Measurements from ENCODE around the gene SLFN5. TPM values are rescaled to one million over a fixed set of nuclear protein-coding genes. Genes with fewer than 3 reads are reported as not detected.
"Not testable (repeated sequence)": the region's sequence is repeated elsewhere in the genome, so short reads cannot be mapped to it uniquely, and the experiment has no call there.

SLFN5 gene
- total RNA-seq (2014; rRNA removed; shearing (Covaris generic)) = 0.06 and 0.54 TPM in 2 replicates

DNA sequence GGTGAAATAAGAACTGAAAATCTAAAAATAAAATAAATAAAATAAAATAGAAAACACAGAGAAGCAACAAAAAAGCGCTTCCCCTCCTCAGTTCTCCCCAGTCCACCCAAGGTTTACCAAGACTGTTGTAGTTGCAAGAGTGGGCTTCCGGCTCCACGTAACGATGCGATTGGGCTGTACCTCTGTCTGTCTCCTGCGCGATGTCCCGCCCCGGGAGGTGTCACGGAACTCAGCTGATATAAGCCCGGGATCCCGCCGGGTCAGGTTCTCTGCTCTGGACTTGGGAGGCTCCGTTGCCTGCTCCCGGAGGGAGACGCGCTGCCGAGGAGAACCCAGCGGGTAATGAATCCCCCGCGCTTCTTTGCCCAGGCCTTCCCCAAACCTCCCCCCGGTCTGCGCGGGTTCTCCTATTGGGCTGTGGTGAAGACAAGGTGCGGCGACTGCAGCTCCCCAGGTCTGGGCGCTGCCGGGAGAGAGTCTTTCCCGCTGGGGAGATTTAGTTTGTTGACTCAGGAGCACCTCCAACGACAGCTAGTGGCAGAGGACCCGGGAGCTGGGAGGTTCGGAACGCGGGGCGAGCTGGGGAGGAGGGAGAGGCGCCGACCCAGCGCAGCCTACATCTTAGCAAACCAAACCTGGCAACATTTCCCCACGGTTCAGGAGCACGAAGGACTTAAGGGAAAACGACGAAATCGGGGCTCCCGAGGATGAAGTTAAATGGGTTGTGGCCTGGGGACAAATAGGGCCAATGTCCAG lies at the start of gene SLFN5:
SLFN5 (plus strand) TSS at position 268 of the 756 bp plus-strand sequence. CDS start 15,619 bp downstream, outside the sequence.
- in situ Hi-C loops (cut with HindIII; ENCODE audit: low sequenced_read_pairs) = no loop called here
- peak; percentile 89 for DNase-seq (ENCODE audit: low spot score)

DNA sequence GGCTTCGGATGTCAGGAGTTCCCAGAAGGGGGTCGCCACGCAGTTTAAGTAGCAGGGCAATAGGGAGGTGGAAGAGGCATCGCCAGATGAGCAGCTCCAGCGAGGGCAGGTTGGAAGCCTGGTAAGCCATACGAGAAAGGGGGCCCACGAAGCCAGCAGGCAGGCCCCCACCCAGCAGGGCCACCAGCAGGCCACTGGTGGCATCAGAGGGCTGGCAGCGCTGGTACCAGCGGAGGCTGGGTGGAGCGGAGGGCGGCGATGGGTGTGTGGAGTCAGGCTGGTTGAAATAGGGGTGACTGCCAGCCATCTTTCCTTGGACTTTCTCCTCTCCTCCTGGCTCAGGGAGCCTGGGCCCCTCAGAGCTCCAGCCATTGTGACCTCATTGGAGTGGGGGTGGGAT lies 48.9 kb upstream of the SLFN5 start, which contains the start of gene SLC35G3:
SLC35G3 (minus strand) TSS at position 393 of the 400 bp plus-strand sequence; CDS start at position 307, 86 bp downstream.
- in situ Hi-C loops (cut with HindIII; ENCODE audit: low sequenced_read_pairs); DNase-seq (ENCODE audit: low spot score): not testable (repeated sequence)

DNA sequence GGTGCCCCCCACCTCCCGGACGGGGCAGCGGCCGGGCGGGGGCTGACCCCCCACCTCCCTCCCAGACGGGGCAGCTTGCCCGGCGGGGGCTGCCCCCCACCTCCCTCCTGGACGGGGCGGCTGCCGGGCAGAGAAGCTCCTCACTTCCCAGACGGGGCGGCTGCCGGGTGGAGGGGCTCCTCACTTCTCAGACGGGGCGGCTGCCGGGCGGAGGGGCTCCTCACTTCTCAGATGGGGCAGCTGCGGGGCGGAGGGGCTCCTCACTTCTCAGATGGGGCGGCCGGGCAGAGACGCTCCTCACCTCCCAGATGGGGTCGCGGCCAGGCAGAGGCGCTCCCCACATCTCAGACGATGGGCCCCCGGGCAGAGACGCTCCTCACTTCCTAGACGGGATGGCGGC lies 47.8 kb upstream of the SLFN5 start:
- in situ Hi-C loops (cut with HindIII; ENCODE audit: low sequenced_read_pairs); DNase-seq (ENCODE audit: low spot score): not testable (repeated sequence)

DNA sequence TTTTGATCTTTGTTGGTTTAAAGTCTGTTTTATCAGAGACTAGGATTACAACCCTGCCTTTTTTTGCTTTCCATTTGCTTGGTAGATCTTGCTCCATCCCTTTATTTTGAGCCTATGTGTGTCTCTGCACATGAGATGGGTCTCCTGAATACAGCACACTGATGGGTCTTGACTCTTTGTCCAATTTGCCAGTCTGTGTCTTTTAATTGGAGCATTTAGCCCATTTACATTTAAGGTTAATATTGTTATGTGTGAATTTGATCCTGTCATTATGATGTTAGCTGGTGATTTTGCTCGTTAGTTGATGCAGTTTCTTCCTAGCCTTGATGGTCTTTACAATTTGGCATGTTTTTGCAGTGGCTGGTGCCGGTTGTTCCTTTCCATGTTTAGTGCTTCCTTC lies 40.3 kb upstream of the SLFN5 start:
- DNase-seq (ENCODE audit: low spot score) = not testable (repeated sequence)

DNA sequence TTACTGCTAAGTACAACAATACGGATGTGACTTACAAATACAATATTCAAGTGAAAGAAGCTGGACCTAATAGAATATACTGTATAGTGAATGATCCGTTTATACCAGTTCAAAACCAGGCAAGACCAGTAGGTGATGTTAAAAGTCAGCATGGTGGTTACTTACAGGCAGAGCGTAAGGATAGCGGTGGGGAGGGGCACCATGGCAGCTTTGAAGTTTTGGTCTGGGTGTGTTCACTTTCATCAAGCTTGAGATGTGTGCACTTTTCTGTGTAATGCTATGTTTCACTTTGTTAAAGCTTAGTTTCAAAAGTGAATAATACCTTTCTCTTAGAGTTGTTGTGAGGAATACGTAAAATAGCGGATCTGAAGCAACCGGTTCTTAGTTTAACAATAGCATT lies 32.1 kb upstream of the SLFN5 start:
- in situ Hi-C loops (cut with HindIII; ENCODE audit: low sequenced_read_pairs) = no loop called here
- no peak for DNase-seq (ENCODE audit: low spot score)

More for the DNA sequence above, 40.3 kb upstream of the SLFN5 start:
- in situ Hi-C loops (cut with HindIII; ENCODE audit: low sequenced_read_pairs) = not testable (repeated sequence)

DNA sequence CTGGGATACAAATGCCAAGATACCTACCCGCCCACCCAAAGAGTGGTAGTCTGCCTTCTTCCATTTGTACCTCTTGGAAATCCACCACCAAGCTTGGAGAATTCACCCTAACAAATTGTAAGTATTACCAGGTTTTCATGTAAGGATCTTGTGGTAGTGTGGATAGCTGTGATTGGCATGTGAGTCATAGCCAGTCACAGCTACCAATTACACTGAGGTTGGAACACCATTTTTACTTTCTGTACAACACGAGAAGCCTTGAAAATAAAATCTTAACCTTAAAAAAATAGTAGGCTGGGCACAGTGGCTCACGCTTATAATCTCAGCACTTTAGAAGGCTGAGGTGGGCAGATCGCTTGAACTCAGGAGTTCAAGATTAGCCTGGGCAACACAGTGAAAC lies 30.2 kb upstream of the SLFN5 start:
- in situ Hi-C loops (cut with HindIII; ENCODE audit: low sequenced_read_pairs) = no loop called here
- no peak for DNase-seq (ENCODE audit: low spot score)

DNA sequence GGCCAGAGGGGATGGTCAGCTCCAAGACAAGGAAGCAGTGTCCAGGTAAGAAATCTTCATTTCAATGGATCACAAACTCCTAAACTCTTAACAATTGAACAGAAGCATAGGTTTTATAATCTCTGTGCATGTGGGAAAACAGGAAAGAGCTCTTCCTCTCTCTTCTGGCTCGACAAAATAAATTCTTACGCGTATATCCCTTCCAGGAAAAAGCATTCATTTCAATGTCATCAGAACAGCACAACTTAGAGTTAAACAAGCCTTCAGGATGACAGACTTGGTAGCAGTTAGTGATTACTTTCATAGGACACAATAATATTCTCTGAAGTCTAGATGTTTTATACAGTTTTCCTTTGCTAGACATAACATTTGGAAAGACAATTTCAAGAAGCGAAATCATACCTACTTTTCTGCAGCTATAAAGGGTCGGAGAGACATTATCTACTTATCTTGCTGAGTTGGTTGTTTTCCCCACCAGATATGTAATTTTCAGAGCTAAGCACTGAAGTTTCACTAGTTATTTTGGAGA lies 29.4 kb upstream of the SLFN5 start:
- no peak for DNase-seq (ENCODE audit: low spot score)
- in situ Hi-C loops (cut with HindIII; ENCODE audit: low sequenced_read_pairs) = no loop called here

DNA sequence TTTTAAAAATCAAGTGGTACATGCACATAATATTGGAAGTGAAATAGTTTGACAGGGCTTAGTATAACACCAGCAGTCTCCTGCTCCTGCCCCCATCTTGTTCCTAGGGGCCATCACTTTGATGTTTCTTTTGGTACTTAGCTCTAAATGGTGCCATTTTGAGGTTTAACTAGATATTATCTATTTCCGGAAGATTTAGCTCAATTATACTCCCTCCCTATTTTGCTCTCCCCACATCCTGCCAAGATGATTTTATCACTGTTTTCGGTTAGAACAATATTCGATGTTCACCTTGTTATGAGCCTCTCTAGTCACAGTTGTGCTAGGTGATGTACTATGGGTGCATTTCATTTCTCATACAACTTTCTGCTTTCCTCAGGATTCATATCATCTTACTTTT lies 28.7 kb upstream of the SLFN5 start:
- no peak for DNase-seq (ENCODE audit: low spot score)
- in situ Hi-C loops (cut with HindIII; ENCODE audit: low sequenced_read_pairs) = no loop called here

DNA sequence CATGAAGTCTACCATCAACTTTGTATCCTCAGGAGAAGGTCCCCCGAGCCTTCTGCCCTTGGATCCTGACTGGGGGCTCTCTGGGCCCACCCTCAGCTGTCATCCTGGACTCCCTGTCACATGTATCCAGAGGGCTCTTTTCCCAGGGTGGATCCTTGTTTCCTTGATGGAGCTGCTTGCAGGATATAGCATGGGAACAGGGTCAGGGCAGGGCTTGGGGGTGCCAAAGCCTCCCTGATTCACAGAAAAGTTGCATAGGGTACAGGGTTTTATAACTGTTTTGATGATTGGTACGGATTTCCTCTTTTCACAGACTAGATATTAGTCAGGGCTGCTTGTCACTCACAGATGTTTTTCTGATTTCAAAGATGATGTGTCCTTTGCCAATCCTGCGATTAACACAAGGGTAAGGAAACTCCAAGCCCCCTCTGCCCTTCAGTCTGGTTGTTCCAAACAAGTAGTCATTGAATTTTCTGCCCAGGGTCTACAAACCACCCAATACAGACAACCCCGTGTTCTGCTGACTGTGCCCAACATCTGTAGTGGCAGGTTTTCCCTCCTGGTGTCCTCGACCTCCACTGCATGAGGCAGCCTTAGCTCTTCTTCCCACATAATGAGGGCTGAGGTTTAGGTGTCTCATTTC lies 28.1 kb upstream of the SLFN5 start:
- in situ Hi-C loops (cut with HindIII; ENCODE audit: low sequenced_read_pairs) = no loop called here
- no peak for DNase-seq (ENCODE audit: low spot score)

DNA sequence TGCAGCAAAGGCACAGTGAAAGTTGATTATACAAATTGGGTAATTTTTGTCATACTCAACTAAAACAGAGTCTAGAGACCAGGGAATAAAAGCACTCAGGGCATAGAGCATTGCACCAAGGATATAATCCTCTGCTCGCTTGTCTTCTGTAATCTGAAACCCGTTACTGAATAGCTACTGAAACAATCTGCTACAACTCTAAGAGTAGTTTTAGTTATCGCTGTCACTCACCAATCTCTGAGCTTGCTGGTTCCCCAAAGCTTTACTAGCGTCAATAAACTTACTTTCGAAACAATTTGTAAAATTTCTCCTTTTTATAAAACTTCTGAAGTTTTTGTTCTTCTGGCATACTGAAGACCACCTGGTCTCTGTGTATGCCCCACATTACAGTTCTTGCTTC lies 25.8 kb upstream of the SLFN5 start:
- no peak for DNase-seq (ENCODE audit: low spot score)
- in situ Hi-C loops (cut with HindIII; ENCODE audit: low sequenced_read_pairs) = no loop called here

DNA sequence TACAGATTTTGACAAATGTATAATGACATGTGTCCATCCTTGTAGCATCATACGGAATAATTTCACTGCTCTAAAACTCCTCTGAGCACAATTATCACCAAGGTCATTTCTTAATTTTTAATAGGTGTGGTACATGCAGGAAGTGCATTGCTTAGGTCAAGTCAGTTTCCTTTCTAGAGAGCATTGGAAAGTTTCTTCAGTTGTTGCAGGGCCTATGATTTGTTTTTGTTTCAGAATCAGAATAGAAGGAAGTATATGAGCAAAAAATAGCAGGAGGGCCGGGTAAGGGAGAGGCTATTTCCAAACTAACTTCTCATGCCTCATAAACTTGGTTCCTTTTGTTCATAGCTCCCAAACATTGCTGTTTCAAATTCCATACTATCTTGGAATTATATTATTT lies 24.0 kb upstream of the SLFN5 start:
- no peak for DNase-seq (ENCODE audit: low spot score)
- in situ Hi-C loops (cut with HindIII; ENCODE audit: low sequenced_read_pairs) = no loop called here

DNA sequence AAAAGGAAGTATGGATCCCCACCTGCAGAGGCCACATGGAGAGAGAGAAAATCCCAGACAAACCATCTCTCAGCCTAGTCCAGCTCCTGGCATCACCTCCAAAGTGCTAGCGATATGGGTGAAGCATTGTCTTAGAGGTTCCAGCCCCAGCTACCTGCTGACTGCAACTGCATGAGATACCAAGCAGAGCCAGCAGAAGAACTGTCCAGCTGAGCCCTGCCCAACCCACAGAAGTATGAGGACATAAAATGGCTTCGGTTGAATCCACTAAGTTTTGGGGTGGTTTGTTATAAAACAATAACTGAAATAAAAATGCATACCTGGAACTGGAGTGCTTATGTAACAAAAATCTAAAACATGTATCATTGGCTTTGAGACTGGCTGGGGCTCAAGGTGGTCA lies 20.4 kb upstream of the SLFN5 start:
- in situ Hi-C loops (cut with HindIII; ENCODE audit: low sequenced_read_pairs) = no loop called here
- no peak for DNase-seq (ENCODE audit: low spot score)

DNA sequence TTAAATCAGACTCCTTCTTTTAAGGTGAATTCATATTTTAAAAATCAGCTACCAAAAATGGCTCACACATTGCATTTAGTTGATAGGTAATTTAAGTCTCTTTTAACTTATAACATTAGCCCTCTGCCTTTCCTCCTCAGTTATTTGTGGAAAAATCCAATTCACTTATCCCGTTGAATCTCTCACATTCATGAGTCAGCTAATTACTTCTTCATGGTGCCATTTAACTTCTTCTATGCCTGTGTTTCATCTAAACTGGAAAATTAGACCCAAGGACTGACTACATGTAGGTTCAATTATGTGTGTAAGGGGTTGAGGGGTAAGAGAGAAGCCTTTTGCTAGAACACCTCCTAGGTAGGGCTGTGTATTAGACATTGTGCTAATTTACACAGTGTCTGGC lies 18.4 kb upstream of the SLFN5 start:
- in situ Hi-C loops (cut with HindIII; ENCODE audit: low sequenced_read_pairs) = no loop called here
- no peak for DNase-seq (ENCODE audit: low spot score)

DNA sequence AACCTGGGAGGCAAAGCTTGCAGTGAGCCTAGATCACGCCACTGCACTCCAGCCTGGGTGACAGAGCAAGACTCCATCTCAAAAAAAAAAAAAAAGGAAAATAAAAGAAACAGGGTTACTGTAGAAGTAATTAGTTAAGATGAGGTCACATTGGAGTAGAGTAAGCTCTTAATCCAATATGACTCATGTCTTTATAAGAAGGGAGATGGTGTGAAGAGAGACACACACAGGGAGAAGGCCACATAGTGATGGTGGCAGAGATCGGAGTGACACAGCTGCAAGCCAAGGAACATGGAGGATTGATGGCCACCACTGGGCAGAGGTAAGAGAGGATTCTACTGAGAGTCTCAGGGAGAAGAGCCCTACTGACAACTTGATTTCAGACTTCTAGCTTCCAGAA lies 15.3 kb upstream of the SLFN5 start:
- in situ Hi-C loops (cut with HindIII; ENCODE audit: low sequenced_read_pairs) = no loop called here
- no peak for DNase-seq (ENCODE audit: low spot score)

DNA sequence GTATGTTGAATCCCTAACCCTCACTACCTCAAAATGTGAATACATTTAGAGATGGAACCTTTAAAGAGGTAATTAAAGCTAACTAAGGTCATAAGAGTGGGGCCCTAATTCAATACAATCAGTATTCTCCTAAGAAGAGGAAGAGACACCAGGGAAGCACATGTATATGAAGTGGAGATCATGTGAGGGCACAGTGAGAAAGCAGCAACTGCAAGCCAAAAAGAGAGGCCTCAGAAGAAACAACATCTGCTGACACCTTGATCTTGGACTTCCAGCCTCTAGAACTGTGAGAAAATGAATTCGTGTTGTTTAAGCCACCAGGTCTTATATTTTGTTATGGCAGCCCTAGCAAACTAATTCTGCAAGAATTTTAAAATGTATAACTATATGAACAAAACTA lies 13.2 kb upstream of the SLFN5 start:
- no peak for DNase-seq (ENCODE audit: low spot score)
- in situ Hi-C loops (cut with HindIII; ENCODE audit: low sequenced_read_pairs) = no loop called here

DNA sequence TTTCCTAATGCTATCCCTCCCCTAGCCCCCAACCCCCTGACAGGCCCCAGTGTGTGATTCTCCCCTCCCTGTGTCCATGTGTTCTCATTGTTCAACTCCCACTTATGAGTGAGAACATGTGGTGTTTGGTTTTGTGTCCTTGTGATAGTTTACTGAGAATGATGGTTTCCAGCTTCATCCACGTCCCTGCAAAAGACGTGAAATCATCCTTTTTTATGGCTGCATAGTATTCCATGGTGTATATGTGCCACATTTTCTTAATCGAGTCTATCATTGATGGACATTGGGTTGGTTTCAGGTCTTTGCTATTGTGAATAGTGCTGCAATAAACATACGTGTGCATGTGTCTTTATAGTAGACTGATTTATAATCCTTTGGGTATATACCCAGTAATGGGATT lies 8.6 kb upstream of the SLFN5 start:
- DNase-seq (ENCODE audit: low spot score); in situ Hi-C loops (cut with HindIII; ENCODE audit: low sequenced_read_pairs): not testable (repeated sequence)

DNA sequence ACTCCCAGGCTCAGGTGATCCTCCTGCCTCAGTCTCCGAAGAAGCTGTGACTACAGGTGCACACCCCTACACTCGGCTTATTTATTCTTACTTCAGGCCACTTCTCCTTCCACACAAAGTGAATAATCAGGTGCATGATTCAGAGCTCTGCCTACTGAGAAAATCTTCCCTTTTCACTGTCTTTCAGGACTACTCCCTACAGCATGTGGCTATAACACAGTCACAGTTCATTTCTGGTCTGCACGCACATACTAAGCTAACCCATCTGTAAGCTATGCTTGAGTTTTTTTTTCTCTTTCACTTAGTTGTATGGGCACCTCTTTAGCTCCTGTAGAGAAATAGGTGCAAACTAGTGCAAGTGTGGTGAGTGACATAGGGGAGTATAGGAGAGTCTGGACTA lies 7.6 kb upstream of the SLFN5 start:
- no peak for DNase-seq (ENCODE audit: low spot score)
- in situ Hi-C loops (cut with HindIII; ENCODE audit: low sequenced_read_pairs) = no loop called here

DNA sequence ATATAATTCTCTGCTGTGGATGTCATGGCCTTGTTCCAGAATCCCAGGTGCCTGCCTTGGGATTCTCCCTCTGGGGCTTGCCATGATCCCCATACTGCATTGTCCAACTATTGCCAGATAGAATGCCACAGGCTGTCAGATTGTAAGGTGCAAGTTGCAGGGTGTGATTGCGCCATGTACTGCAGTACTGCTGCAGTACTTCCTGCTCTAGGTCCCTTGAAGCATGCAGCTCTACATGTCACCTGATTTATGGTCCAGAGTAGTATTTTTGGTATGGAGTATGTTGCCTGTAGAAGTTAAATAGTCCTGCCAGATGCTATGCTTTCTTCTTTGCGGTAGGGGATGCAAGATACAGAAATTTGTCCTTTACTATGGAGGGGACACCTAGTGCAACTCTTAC lies 7.0 kb upstream of the SLFN5 start:
- in situ Hi-C loops (cut with HindIII; ENCODE audit: low sequenced_read_pairs) = no loop called here
- DNase-seq (ENCODE audit: low spot score) = no peak

DNA sequence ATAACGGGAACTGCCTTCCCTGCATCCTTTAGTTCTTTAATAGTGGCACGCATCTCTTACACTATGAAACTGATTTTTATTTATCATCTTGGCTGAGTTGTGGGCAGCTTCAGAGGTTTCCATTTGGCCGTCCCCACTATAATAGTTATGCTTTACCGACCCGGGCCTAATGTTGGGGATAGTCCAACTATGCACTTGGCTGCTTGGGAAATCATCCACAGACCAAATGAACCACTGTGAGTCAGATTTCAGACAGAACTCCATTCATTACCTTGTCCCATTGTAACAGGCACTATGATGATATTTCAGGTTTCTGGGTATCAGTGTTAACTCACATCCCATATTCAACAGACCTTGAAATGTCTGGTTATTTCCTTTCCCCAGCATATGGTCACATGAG lies 6.1 kb upstream of the SLFN5 start:
- no peak for DNase-seq (ENCODE audit: low spot score)
- in situ Hi-C loops (cut with HindIII; ENCODE audit: low sequenced_read_pairs) = no loop called here

DNA sequence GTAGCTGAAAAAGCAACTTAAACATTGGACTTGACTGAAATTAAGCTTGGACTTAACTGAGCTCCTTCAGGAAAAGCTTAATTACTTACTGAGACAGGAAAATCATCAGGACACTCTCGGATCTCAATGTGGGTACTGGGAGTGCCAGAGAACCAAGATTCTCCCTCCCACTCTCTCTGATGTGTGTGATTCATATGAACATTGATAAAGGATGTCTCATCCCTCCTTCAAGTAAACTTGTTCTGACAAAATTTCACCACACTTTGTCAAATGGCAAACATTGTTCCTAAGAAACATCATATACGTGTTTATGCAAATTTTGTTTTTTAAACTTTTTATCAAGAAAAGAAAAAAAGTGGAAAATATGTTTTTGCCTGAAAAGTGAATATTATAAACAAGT lies 4.1 kb upstream of the SLFN5 start:
- DNase-seq (ENCODE audit: low spot score) = no peak
- in situ Hi-C loops (cut with HindIII; ENCODE audit: low sequenced_read_pairs) = no loop called here

DNA sequence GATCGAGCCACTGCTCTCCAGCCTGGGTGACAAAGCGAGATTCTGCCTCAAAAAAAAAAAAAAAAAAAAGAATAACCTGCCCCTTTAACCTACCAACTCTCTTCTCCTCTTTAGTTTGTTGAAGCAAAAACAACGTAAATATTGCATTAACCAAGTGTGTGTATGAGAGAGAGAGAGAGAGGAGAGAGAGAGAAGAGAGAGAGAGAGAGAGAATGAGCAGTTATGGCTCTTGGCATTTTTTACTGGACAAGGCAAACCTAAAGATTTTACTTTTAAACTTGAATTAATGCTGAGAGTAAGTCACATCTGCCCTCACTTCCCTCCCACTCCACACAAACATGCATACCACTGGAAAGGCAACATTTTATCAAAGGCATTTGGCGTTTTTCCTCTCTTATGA lies 3.0 kb upstream of the SLFN5 start:
- in situ Hi-C loops (cut with HindIII; ENCODE audit: low sequenced_read_pairs) = no loop called here
- DNase-seq (ENCODE audit: low spot score) = no peak

Data from G401 (cell line).